H1 (cell line): Measurements from ENCODE around the gene CHST9. TPM values are rescaled to one million over a fixed set of nuclear protein-coding genes. Genes with fewer than 3 reads are reported as not detected.

ENCODE experiments used
- CTCF ChIA-PET: fragments of 300-600 bp; sonication (Branson Sonifier 250); formaldehyde crosslinking; loops from one replicate; lab custom pipeline; 2021; ENCODE audit not compliant: partially characterized antibody; lab: Charles Lee
- POLR2A ChIA-PET: fragments of 300-600 bp; sonication (Branson Sonifier 250); formaldehyde crosslinking; loops from one replicate; lab custom pipeline; 2021; ENCODE audit warnings: inconsistent platforms; ENCODE audit not compliant: partially characterized antibody; lab: Charles Lee
- DNase-seq, 2 experiments: peaks; one replicate each; pipeline versions ENCODE4 v3.0.0 to v3.0.0-alpha.2; 2010 to 2022; ENCODE audit warnings: low spot score in 2 of 2, low read depth in 1 of 2, mixed read lengths in 1 of 2
- FAIRE-seq: peaks from 2 replicates; lab custom pipeline; 2011; peaks lifted over from hg19 to GRCh38; lab: Jason Lieb, UNC
- H2AFZ ChIP-seq: 2 replicates; pipeline ENCODE4 v1.8.1; 2012; ENCODE audit warnings: low read length, inconsistent platforms
- H2AK5ac ChIP-seq: 2 replicates; pipeline ENCODE4 v1.6.1; 2013; ENCODE audit warnings: low read depth, low read length
- H2BK120ac ChIP-seq: replicated peaks from 2 replicates; pipeline ENCODE3; 2013; ENCODE audit warnings: low read depth, low read length, inconsistent platforms
- H2BK12ac ChIP-seq: 2 replicates; pipeline ENCODE4 v1.6.1; 2013; ENCODE audit warnings: low read depth, low read length
- H2BK15ac ChIP-seq: 2 replicates; pipeline ENCODE4 v1.6.1; 2013; ENCODE audit warnings: low read length
- H2BK20ac ChIP-seq: 2 replicates; pipeline ENCODE4 v1.6.1; 2013; ENCODE audit warnings: low read length
- H2BK5ac ChIP-seq: 2 replicates; pipeline ENCODE4 v1.6.1; 2013; ENCODE audit warnings: low read depth, low read length
- H3K14ac ChIP-seq: 2 replicates; pipeline ENCODE4 v1.6.1; 2013; ENCODE audit warnings: inconsistent platforms; ENCODE audit not compliant: insufficient read length
- H3K18ac ChIP-seq: 2 replicates; pipeline ENCODE4 v1.6.1; 2013; ENCODE audit warnings: low read length; ENCODE audit errors: extremely low read depth
- H3K23ac ChIP-seq: 2 replicates; pipeline ENCODE4 v1.6.1; 2013; ENCODE audit warnings: inconsistent platforms; ENCODE audit not compliant: insufficient read length
- H3K23me2 ChIP-seq: 2 replicates; pipeline ENCODE4 v1.6.1; 2013; ENCODE audit warnings: low read depth, low read length
- H3K27ac ChIP-seq: 2 replicates; pipeline ENCODE4 v1.6.1; 2011; ENCODE audit warnings: low read depth, low read length, inconsistent platforms
- H3K27me3 ChIP-seq, 4 experiments: replicated peaks in 1 of 4; 1 replicate in 1 of 4; 2 replicates in 3 of 4; pipeline versions ENCODE4 v1.6.1 to v1.8.1; 2011 to 2013; ENCODE audit warnings: low read length in 3 of 4, mild to moderate bottlenecking in 3 of 4, inconsistent platforms in 2 of 4, mixed read lengths in 2 of 4, moderate library complexity in 1 of 4; ENCODE audit not compliant: control insufficient read depth in 3 of 4, insufficient read depth in 3 of 4; ENCODE audit errors: extremely low read depth in 1 of 4
- H3K36me3 ChIP-seq, 4 experiments: 2 replicates each; pipeline versions ENCODE4 v1.6.1 to v1.8.1; 2011 to 2013; ENCODE audit warnings: mild to moderate bottlenecking in 4 of 4, low read length in 3 of 4, moderate library complexity in 2 of 4, control low read depth in 1 of 4, inconsistent platforms in 1 of 4; ENCODE audit not compliant: insufficient read depth in 4 of 4, control insufficient read depth in 2 of 4
- H3K4ac ChIP-seq: replicated peaks from 2 replicates; pipeline ENCODE3; 2013; ENCODE audit warnings: low read length, low read depth, mixed read lengths, inconsistent platforms; ENCODE audit not compliant: insufficient read length
- H3K4me1 ChIP-seq, 4 experiments: replicated peaks in 1 of 4; 1 replicate in 1 of 4; 2 replicates in 3 of 4; pipeline versions ENCODE4 v1.6.1 to v1.8.1; 2011 to 2013; ENCODE audit warnings: low read length in 3 of 4, inconsistent platforms in 2 of 4, mixed read lengths in 1 of 4; ENCODE audit not compliant: insufficient read depth in 4 of 4, control insufficient read depth in 3 of 4
- H3K4me2 ChIP-seq, 2 experiments: 2 replicates each; pipeline versions ENCODE4 v1.6.1 to v1.8.1; 2011 to 2013; ENCODE audit warnings: low read depth in 2 of 2, low read length in 2 of 2, control low read depth in 1 of 2, inconsistent platforms in 1 of 2, mild to moderate bottlenecking in 1 of 2; ENCODE audit not compliant: insufficient read depth in 1 of 2
- H3K4me3 ChIP-seq, 4 experiments: fragments of 200-600, 300-600 bp in 1 of 4; sonication (generic), shearing (Covaris generic), sonication (Bioruptor Twin) in 1 of 4; 2 replicates each; pipeline versions ENCODE4 v1.5.1 to v1.8.1; 2011 to 2016; ENCODE audit warnings: low read length in 4 of 4, low read depth in 3 of 4, control low read depth in 2 of 4, inconsistent platforms in 2 of 4, mild to moderate bottlenecking in 2 of 4, mixed read lengths in 1 of 4, moderate library complexity in 1 of 4; ENCODE audit not compliant: insufficient read depth in 2 of 4; ENCODE audit errors: extremely low read depth in 1 of 4
- H3K56ac ChIP-seq: replicated peaks from 2 replicates; pipeline ENCODE3; 2013; ENCODE audit warnings: low read depth, mild to moderate bottlenecking, mixed read lengths, low read length, inconsistent platforms; ENCODE audit not compliant: insufficient read length
- H3K79me1 ChIP-seq: 2 replicates; pipeline ENCODE4 v1.6.1; 2013; ENCODE audit warnings: low read depth, low read length, control low read depth
- H3K79me2 ChIP-seq, 2 experiments: 2 replicates each; pipeline versions ENCODE4 v1.6.1 to v1.8.1; 2012 to 2013; ENCODE audit warnings: low read length in 2 of 2, mild to moderate bottlenecking in 2 of 2, inconsistent platforms in 1 of 2; ENCODE audit not compliant: insufficient read depth in 2 of 2, control insufficient read depth in 1 of 2
- H3K9ac ChIP-seq, 4 experiments: replicated peaks in 1 of 4; 1 replicate in 1 of 4; 2 replicates in 3 of 4; pipeline versions ENCODE4 v1.6.1 to v1.8.1; 2011 to 2013; ENCODE audit warnings: low read depth in 3 of 4, low read length in 3 of 4, control low read depth in 2 of 4, mild to moderate bottlenecking in 2 of 4, moderate library complexity in 2 of 4, inconsistent platforms in 1 of 4; ENCODE audit errors: extremely low read depth in 1 of 4
- H3K9me3 ChIP-seq, 2 experiments: 2 replicates each; pipeline versions ENCODE4 v1.6.1 to v1.8.1; 2012 to 2013; ENCODE audit warnings: mild to moderate bottlenecking in 2 of 2, moderate library complexity in 2 of 2, control low read depth in 1 of 2, inconsistent platforms in 1 of 2, low read depth in 1 of 2, low read length in 1 of 2, mixed read lengths in 1 of 2; ENCODE audit not compliant: insufficient read depth in 2 of 2
- H4K20me1 ChIP-seq, 2 experiments: replicated peaks in 1 of 2; 2 replicates each; pipeline versions ENCODE3 to v1.8.1; 2011 to 2013; ENCODE audit warnings: inconsistent platforms in 2 of 2, low read length in 2 of 2, mild to moderate bottlenecking in 1 of 2; ENCODE audit not compliant: insufficient read depth in 2 of 2, control insufficient read depth in 1 of 2
- H4K5ac ChIP-seq: 2 replicates; pipeline ENCODE4 v1.6.1; 2013; ENCODE audit warnings: low read length, low read depth, mixed read lengths, inconsistent platforms; ENCODE audit not compliant: insufficient read length
- H4K8ac ChIP-seq: 2 replicates; pipeline ENCODE4 v1.8.0; 2013; ENCODE audit warnings: mild to moderate bottlenecking, moderate library complexity, low read length, inconsistent platforms; ENCODE audit not compliant: insufficient read depth; ENCODE audit errors: extremely low read depth
- H4K91ac ChIP-seq: replicated peaks from 2 replicates; pipeline ENCODE3; 2013; ENCODE audit warnings: low read length, mixed read lengths, inconsistent platforms; ENCODE audit not compliant: insufficient read length
- EP300 ChIP-seq, 2 experiments: IDR thresholded peaks; 1 replicate in 1 of 2; 2 replicates in 1 of 2; pipeline ENCODE4 v1.6.1; 2011 to 2012; ENCODE audit warnings: low read depth in 2 of 2, low read length in 2 of 2, mild to moderate bottlenecking in 2 of 2, borderline replicate concordance in 1 of 2, inconsistent platforms in 1 of 2, moderate library complexity in 1 of 2
- RXRA ChIP-seq: IDR thresholded peaks from 2 replicates; pipeline ENCODE4 v1.6.1; 2011; ENCODE audit warnings: low read depth, mild to moderate bottlenecking, low read length, moderate library complexity; ENCODE audit not compliant: insufficient read depth
- SUZ12 ChIP-seq: fragments of 200-600 bp; sonication (generic); IDR thresholded peaks from 2 replicates; pipeline ENCODE4 v1.6.1; 2012; ENCODE audit warnings: mild to moderate bottlenecking, inconsistent platforms, low read length, moderate library complexity, mixed read lengths
- WGBS, 2 experiments: shearing (Covaris generic) in 1 of 2; methylation state at CpG; one replicate each; pipeline versions ENCODE4 v1.1.6 to v1.1.7; 2013 to 2015; ENCODE audit warnings: low lambda C conversion rate in 2 of 2, mixed read lengths in 2 of 2, inconsistent platforms in 1 of 2, low coverage in 1 of 2, missing lambda C conversion rate in 1 of 2; ENCODE audit not compliant: insufficient replicate concordance in 2 of 2, insufficient coverage in 1 of 2, insufficient read length in 1 of 2; ENCODE audit errors: extremely low coverage in 1 of 2, missing lambda C conversion rate in 1 of 2; 5-methylcytosine and 5-hydroxymethylcytosine counted together
- polyA plus RNA-seq, 7 experiments: library from polyadenylated mRNA; depleted of rRNA in 3 of 7; stranded (reverse) in 5 of 7; unstranded in 2 of 7; fragments of >200 nt in 5 of 7; fragments of 200-250 nt in 2 of 7; gene quantifications; 1 replicate in 5 of 7; 2 replicates in 1 of 7; 4 replicates in 1 of 7; pipeline versions ENCODE4 v1.2.1 to v1.2.3, GENCODE V29; 2011 to 2013; ENCODE audit warnings: missing spikeins in 2 of 7, mixed read lengths in 2 of 7
- total RNA-seq: library from RNA; stranded (reverse); fragmentation: NEBNext Ultra II Directional; extraction: Animal tissue kit (Norgen Biotek cat#: 25700); gene quantifications from 2 replicates; pipeline ENCODE4 v1.2.1, GENCODE V29; 2021

The CHST9 gene
- total and polyA plus RNA-seq, 2 of the 8 experiments (the other 6 are each of a cell fraction or from before 2014, with no cell fraction given) = 3.2 to 24.3 TPM

GRCh38 chr18:26863921-26864497 is 321.1 kb downstream of the CHST9 start:
- ChIA-PET CTCF (interaction anchor here (1.0 to 1.4 kb wide), 3 partner anchors 9 to 15 kb away, joined by 3 to 4 read pairs (median 3); no protein-coding TSS in a partner anchor), POLR2A (interaction anchor here (1.0 kb wide), 1 partner anchor 11 kb away, joined by 3 read pairs; no protein-coding TSS in a partner anchor)
- no peak overlapping the region for H3K56ac ChIP-seq
- H4K5ac ChIP-seq = no peak overlapping the region
- no peaks in the 10 kb centered on the region for H3K79me2 ChIP-seq
- DNase-seq = no peak
- H3K14ac ChIP-seq = no peak overlapping the region
- H3K4ac ChIP-seq = no peak overlapping the region
- peak overlapping the region in 1 of 4 experiments; percentile 63; a peak in 3 of 8 replicates for H3K4me3 ChIP-seq
- no peak overlapping the region for H2BK120ac ChIP-seq
- H2BK15ac ChIP-seq = no peak overlapping the region; the same call in 1 of the 2 replicates
- no peak overlapping the region for H2AK5ac ChIP-seq
- no peak overlapping the region for H2BK12ac ChIP-seq
- no peaks in the 10 kb centered on the region for H3K9me3 ChIP-seq
- peaks cover 5% of the 10 kb centered on the region; the same call in 1 of the 2 replicates for H3K23me2 ChIP-seq
- FAIRE-seq = no peak
- H3K79me1 ChIP-seq = no peaks in the 10 kb centered on the region
- H4K91ac ChIP-seq = no peak overlapping the region
- H3K4me1 ChIP-seq = peaks cover 0 to 17% (median 7%) of the 10 kb centered on the region in 4 experiments; a peak in 5 of 7 replicates
- H3K23ac ChIP-seq = no peak overlapping the region
- H2BK20ac ChIP-seq = no peak overlapping the region
- no peaks in the 10 kb centered on the region for H3K36me3 ChIP-seq
- no peak overlapping the region for H2BK5ac ChIP-seq
- no peak overlapping the region for H3K9ac ChIP-seq
- H2AFZ ChIP-seq = no peak overlapping the region
- TF ChIP-seq RXRA (no peak), SUZ12 (0 out of 2 replicates have a peak, but pooled peaks have one; percentile 12), EP300 (IDR thresholded peaks at IDR 0.05; ENCODE audit: borderline replicate concordance in 1 of 2, low read depth in 2 of 2, low read length in 2 of 2) (no peak)
- TF ChIP-seq, all 59 proteins: peak for 1
- H4K20me1 ChIP-seq = no peaks in the 10 kb centered on the region
- 60% methylated on average over 8 of the region's 9 CpGs; no CpG with 5 or more reads in 1 of the 2 experiments for WGBS, 2 experiments
- H3K27ac ChIP-seq = no peak overlapping the region
- H3K4me2 ChIP-seq = peak overlapping the region; percentile 67 to 88; a peak in 2 of 4 replicates
- H4K8ac ChIP-seq = no peak overlapping the region
- H3K18ac ChIP-seq = no peak overlapping the region
- peaks cover 0 to 5% (median 3%) of the 10 kb centered on the region in 4 experiments; a peak in 3 of 7 replicates for H3K27me3 ChIP-seq
